Smooth muscle cell (in vitro differentiated cells): ENCODE data around the gene VSNL1. TPM values are rescaled to one million over a fixed set of nuclear protein-coding genes. Genes with fewer than 3 reads are reported as not detected.
A peak's percentile ranks its signal among the peaks of the same experiment; 100 is the strongest.

Source experiments
- DNase-seq: peaks from one replicate; lab custom pipeline; 2025; ENCODE audit not compliant: unreplicated experiment; lab: John Stamatoyannopoulos, UW
- H2AFZ ChIP-seq: fragments of 200-600 bp; sonication (generic); 2 replicates; pipeline ENCODE4 v1.6.0; 2016; ENCODE audit warnings: antibody characterized with exemption, low read depth, mild to moderate bottlenecking
- H3F3A ChIP-seq: fragments of 200-600 bp; sonication (generic); 2 replicates; pipeline ENCODE4 v1.6.0; 2017; ENCODE audit warnings: antibody characterized with exemption, low read depth
- H3K27ac ChIP-seq: fragments of 200-600 bp; sonication (generic); 2 replicates; pipeline ENCODE4 v1.5.1; 2016; ENCODE audit warnings: low read depth, mild to moderate bottlenecking
- H3K27me3 ChIP-seq: fragments of 200-600 bp; sonication (generic); 2 replicates; pipeline ENCODE4 v1.6.1; 2016; ENCODE audit warnings: low read depth, mild to moderate bottlenecking
- H3K36me3 ChIP-seq: fragments of 200-600 bp; sonication (generic); 2 replicates; pipeline ENCODE4 v1.5.1; 2016; ENCODE audit warnings: low read depth
- H3K4me1 ChIP-seq: fragments of 200-600 bp; sonication (generic); 2 replicates; pipeline ENCODE4 v1.5.1; 2016; ENCODE audit warnings: low read depth
- H3K4me2 ChIP-seq: fragments of 200-600 bp; sonication (generic); 2 replicates; pipeline ENCODE4 v1.6.0; 2016; ENCODE audit warnings: mild to moderate bottlenecking
- H3K4me3 ChIP-seq: fragments of 200-600 bp; sonication (generic); 2 replicates; pipeline ENCODE4 v1.5.1; 2016; ENCODE audit warnings: mild to moderate bottlenecking
- H3K79me2 ChIP-seq: fragments of 200-600 bp; sonication (generic); 2 replicates; pipeline ENCODE4 v1.6.0; 2016; ENCODE audit warnings: low read depth, mild to moderate bottlenecking
- H3K9ac ChIP-seq: fragments of 200-600 bp; sonication (generic); 2 replicates; pipeline ENCODE4 v1.6.0; 2016; ENCODE audit warnings: low read depth
- H3K9me3 ChIP-seq: fragments of 200-600 bp; sonication (generic); replicated peaks from 2 replicates; pipeline ENCODE4 v1.5.1; 2016; ENCODE audit warnings: low read depth
- H4K20me1 ChIP-seq: fragments of 200-600 bp; sonication (generic); 2 replicates; pipeline ENCODE4 v1.6.0; 2016; ENCODE audit warnings: low read depth
- WGBS: methylation state at CpG from one replicate; pipeline ENCODE4 v1.1.7; 2016; ENCODE audit warnings: low lambda C conversion rate; 5-methylcytosine and 5-hydroxymethylcytosine counted together
- polyA plus RNA-seq: library from polyadenylated mRNA; unstranded; fragments of >200 nt; fragmentation: Nextera tagmentation; extraction: Ambion mirVana; gene quantifications from 2 replicates; pipeline ENCODE4 v1.2.1, GENCODE V29; 2016
- total RNA-seq: library from RNA; depleted of rRNA; stranded (reverse); fragments of >200 nt; gene quantifications from 2 replicates; pipeline ENCODE4 v1.2.3, GENCODE V29; 2014
- TF ChIP-seq, protein P1 (sequence below): fragments of 200-600 bp; sonication (generic); IDR thresholded peaks from 2 replicates; pipeline ENCODE4 v1.5.1; 2017; ENCODE audit warnings: borderline replicate concordance, mild to moderate bottlenecking, antibody characterized with exemption; ENCODE audit not compliant: insufficient read depth, poor library complexity, severe bottlenecking

Gene VSNL1
- total and polyA plus RNA-seq, 2 experiments from 2014 or later: 2.8 to 4.5 TPM

GRCh38 chr2:17540813-17541530 is 476 bp downstream of the VSNL1 start:
- no peak overlapping the region for H3K9ac ChIP-seq
- peaks cover 6% of the 10 kb centered on the region for H3K27me3 ChIP-seq
- peak overlapping the region; percentile 95 for H2AFZ ChIP-seq
- H3K36me3 ChIP-seq: no peaks in the 10 kb centered on the region
- no peaks in the 10 kb centered on the region for H4K20me1 ChIP-seq
- TF ChIP-seq, protein P1, sequence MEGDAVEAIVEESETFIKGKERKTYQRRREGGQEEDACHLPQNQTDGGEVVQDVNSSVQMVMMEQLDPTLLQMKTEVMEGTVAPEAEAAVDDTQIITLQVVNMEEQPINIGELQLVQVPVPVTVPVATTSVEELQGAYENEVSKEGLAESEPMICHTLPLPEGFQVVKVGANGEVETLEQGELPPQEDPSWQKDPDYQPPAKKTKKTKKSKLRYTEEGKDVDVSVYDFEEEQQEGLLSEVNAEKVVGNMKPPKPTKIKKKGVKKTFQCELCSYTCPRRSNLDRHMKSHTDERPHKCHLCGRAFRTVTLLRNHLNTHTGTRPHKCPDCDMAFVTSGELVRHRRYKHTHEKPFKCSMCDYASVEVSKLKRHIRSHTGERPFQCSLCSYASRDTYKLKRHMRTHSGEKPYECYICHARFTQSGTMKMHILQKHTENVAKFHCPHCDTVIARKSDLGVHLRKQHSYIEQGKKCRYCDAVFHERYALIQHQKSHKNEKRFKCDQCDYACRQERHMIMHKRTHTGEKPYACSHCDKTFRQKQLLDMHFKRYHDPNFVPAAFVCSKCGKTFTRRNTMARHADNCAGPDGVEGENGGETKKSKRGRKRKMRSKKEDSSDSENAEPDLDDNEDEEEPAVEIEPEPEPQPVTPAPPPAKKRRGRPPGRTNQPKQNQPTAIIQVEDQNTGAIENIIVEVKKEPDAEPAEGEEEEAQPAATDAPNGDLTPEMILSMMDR: no peak
- peaks cover 33% of the 10 kb centered on the region for H3K4me1 ChIP-seq
- under 1% methylated on average over 21 of the region's 21 CpGs for WGBS
- H3K79me2 ChIP-seq: no peaks in the 10 kb centered on the region
- no peak for DNase-seq
- peak overlapping the region; percentile 56 for H3K4me3 ChIP-seq
- H3F3A ChIP-seq: peaks cover 3% of the 10 kb centered on the region
- no peak overlapping the region for H3K27ac ChIP-seq
- H3K4me2 ChIP-seq: peak overlapping the region; percentile 90
- H3K9me3 ChIP-seq: no peaks in the 10 kb centered on the region

- Histone ChIP-seq H2AFZ (no peak overlapping the region), H3K4me1 (peaks cover 39% of the 10 kb centered on the region), H3K4me2 (peak overlapping the region; percentile 90), H3K9me3 (no peaks in the 10 kb centered on the region), H3K79me2 (no peaks in the 10 kb centered on the region), H3K4me3 (peak overlapping the region; percentile 56), H3K27me3 (peaks cover 6% of the 10 kb centered on the region), H3F3A (peaks cover 3% of the 10 kb centered on the region), H3K27ac (no peak overlapping the region), H3K9ac (no peak overlapping the region), H4K20me1 (no peaks in the 10 kb centered on the region), H3K36me3 (no peaks in the 10 kb centered on the region)
- WGBS: 5% methylated on average over 12 of the region's 12 CpGs
- TF ChIP-seq, protein P1: no peak
- no peak for DNase-seq
These were observed 1.0 kb downstream of the VSNL1 start for GRCh38 chr2:17541531-17541950.

DNA sequence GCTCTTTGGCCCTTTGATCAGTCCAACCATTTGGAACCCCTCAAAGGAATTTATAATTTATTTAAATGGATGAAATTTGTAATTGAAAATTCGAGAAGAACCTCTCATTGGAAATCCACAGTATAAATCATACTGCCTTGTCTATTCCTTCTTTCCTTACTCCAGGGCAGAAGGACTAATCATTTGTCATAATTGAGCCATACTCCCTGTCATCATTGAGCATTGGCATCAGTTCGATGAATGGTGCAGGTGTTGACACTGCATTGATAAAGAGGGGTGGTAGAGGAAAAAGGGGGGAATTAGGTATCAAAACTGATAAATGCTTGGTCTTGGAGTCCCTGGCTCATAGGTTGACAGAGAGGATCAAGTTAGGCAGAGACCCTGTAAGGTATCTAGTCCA is 2.0 kb downstream of the VSNL1 start:
- Histone ChIP-seq H4K20me1 (no peaks in the 10 kb centered on the region), H3K79me2 (no peaks in the 10 kb centered on the region), H3K27ac (no peak overlapping the region), H3F3A (peaks cover 3% of the 10 kb centered on the region), H3K4me1 (peaks cover 48% of the 10 kb centered on the region), H2AFZ (no peak overlapping the region), H3K36me3 (no peaks in the 10 kb centered on the region), H3K9ac (no peak overlapping the region), H3K4me2 (no peak overlapping the region), H3K4me3 (no peak overlapping the region), H3K27me3 (peaks cover 6% of the 10 kb centered on the region), H3K9me3 (no peaks in the 10 kb centered on the region)
- no peak for DNase-seq
- TF ChIP-seq, protein P1: no peak
- WGBS: 67% methylated on average over 2 of the region's 2 CpGs
